ENCODE measurements around the gene UCKL1.

- no peak for TF ChIP-seq CTCF (IDR thresholded peaks at IDR 0.05; ENCODE audit: insufficient read depth, low read length)
- TF ChIP-seq POLR2AphosphoS5 (IDR thresholded peaks at IDR 0.05; ENCODE audit: low read depth), result no peak
- TF ChIP-seq REST (IDR thresholded peaks at IDR 0.05; ENCODE audit: insufficient replicate concordance, low read depth), result no peak
- TF ChIP-seq GABPA (IDR thresholded peaks at IDR 0.05; ENCODE audit: low read depth), result no peak
- TF ChIP-seq SPI1 (IDR thresholded peaks at IDR 0.05; ENCODE audit: borderline replicate concordance, low read depth), result no peak
Measured at GRCh38 chr20:63919130-63919529, 37.1 kb downstream of the UCKL1 start.
